ENCODE measurements around the gene GYG2. TPM values are rescaled to one million over a fixed set of nuclear protein-coding genes. Genes with fewer than 3 reads are reported as not detected.
"Not testable (repeated sequence)": the region's sequence is repeated elsewhere in the genome, so short reads cannot be mapped to it uniquely, and the experiment has no call there.

The GYG2 gene
- total RNA-seq, 1 donor from 2014 or later, result 4.5 TPM

DNA sequence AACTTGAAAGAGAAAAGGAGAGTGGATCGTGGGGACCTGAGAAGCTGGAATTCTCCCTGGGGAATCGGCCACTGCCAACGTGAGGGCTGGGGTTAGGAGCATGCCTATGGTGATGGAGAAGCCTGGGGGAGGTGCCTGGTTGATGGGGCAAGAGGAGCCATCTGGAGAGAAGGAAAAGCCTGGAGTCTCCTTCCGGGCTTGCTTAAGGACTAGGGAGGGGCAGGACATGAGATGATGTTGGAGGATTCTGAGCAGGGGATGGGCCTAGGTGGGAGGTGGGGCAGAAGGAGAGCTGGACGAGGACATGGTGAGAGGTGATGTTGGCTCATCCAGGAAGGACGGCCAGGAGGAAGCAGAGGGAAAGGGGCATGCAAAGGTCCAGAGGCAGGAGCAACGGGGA lies 35.0 kb upstream of the GYG2 start:
- H3K27ac Mint-ChIP-seq (ENCODE audit: unreplicated experiment), result no peak overlapping the region
- no peaks in the 10 kb centered on the region for H3K4me1 Mint-ChIP-seq (ENCODE audit: unreplicated experiment)
- H3K27me3 Mint-ChIP-seq (ENCODE audit: unreplicated experiment), result peaks cover 3% of the 10 kb centered on the region
- DNase-seq (ENCODE audit: low spot score), result no peak
- H3K9me3 Mint-ChIP-seq (ENCODE audit: unreplicated experiment), result no peaks in the 10 kb centered on the region
- TF ChIP-seq, protein P1, sequence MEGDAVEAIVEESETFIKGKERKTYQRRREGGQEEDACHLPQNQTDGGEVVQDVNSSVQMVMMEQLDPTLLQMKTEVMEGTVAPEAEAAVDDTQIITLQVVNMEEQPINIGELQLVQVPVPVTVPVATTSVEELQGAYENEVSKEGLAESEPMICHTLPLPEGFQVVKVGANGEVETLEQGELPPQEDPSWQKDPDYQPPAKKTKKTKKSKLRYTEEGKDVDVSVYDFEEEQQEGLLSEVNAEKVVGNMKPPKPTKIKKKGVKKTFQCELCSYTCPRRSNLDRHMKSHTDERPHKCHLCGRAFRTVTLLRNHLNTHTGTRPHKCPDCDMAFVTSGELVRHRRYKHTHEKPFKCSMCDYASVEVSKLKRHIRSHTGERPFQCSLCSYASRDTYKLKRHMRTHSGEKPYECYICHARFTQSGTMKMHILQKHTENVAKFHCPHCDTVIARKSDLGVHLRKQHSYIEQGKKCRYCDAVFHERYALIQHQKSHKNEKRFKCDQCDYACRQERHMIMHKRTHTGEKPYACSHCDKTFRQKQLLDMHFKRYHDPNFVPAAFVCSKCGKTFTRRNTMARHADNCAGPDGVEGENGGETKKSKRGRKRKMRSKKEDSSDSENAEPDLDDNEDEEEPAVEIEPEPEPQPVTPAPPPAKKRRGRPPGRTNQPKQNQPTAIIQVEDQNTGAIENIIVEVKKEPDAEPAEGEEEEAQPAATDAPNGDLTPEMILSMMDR (IDR thresholded peaks at IDR 0.05; ENCODE audit: unreplicated experiment), result no peak
- no peaks in the 10 kb centered on the region for H3K36me3 Mint-ChIP-seq (ENCODE audit: low read depth, unreplicated experiment)
- no peak overlapping the region for H3K4me3 Mint-ChIP-seq (ENCODE audit: unreplicated experiment)

DNA sequence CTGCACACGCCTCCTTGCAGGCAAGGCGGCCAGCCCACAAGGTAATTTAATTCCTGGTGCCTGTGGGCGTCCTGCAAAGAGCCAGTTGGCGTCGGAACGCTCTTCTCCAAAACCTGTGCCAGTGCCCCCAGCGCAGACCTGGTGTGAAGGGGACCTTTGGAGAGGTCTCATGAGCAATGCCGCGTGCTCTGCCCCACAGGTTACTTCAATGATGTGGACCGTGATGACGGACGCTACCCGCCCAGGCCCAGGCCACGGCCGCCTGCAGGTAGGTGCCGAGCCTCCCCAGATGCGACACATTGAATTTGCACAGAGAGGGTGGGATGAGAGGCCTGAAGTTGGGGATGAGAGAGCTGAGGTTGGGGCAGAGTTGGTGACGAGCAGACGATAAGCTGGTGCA lies 34.4 kb upstream of the GYG2 start:
- H3K4me1 Mint-ChIP-seq (ENCODE audit: unreplicated experiment), result no peaks in the 10 kb centered on the region
- no peaks in the 10 kb centered on the region for H3K36me3 Mint-ChIP-seq (ENCODE audit: low read depth, unreplicated experiment)
- H3K9me3 Mint-ChIP-seq (ENCODE audit: unreplicated experiment), result no peaks in the 10 kb centered on the region
- H3K4me3 Mint-ChIP-seq (ENCODE audit: unreplicated experiment), result no peak overlapping the region
- H3K27ac Mint-ChIP-seq (ENCODE audit: unreplicated experiment), result no peak overlapping the region
- no peak for DNase-seq (ENCODE audit: low spot score)
- H3K27me3 Mint-ChIP-seq (ENCODE audit: unreplicated experiment), result peaks cover 4% of the 10 kb centered on the region
- TF ChIP-seq, protein P1 (IDR thresholded peaks at IDR 0.05; ENCODE audit: unreplicated experiment), result no peak

DNA sequence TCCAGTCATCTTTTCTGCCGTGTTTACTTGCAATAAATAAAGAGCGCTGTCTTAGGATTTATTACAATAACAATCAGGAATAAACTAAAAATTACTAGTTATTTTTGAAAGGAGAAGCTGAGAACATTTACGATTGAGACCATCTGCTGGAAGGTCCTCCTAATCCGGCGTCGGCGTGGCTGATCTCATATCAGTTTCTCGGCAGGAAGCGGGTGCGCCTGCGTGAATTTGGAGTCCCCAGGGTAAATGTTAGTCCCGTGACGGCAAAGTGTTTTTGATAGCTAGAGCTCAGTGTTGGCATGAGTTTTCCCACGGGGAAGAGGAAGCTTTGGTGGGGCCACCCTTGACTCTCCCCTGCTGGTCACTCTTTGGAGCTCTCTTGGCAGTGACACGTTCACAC lies 31.9 kb upstream of the GYG2 start:
- H3K4me1 Mint-ChIP-seq (ENCODE audit: unreplicated experiment); H3K36me3 Mint-ChIP-seq (ENCODE audit: low read depth, unreplicated experiment); DNase-seq (ENCODE audit: low spot score); H3K27ac Mint-ChIP-seq (ENCODE audit: unreplicated experiment); H3K4me3 Mint-ChIP-seq (ENCODE audit: unreplicated experiment); H3K9me3 Mint-ChIP-seq (ENCODE audit: unreplicated experiment); H3K27me3 Mint-ChIP-seq (ENCODE audit: unreplicated experiment): not testable (repeated sequence)

DNA sequence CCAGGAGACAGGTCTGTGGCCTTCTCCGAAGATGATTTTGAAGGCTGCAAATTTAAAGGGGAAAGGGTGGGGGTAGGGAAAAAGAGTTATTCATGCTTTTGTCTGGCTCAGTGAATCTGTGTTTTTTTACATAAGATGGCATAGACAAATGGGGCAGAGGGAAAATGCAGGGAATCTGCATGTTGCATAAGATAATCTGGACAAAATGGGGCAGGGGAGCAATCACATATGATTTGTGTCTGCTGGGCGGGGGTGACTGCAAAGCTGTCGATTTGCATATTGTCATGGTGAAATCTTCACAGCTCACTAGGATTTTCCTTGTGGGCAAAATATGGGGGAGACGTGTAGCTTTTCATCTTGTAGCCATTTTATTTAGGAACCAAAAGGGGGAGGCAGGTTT lies 29.4 kb upstream of the GYG2 start:
- no peak overlapping the region for H3K4me3 Mint-ChIP-seq (ENCODE audit: unreplicated experiment)

DNA sequence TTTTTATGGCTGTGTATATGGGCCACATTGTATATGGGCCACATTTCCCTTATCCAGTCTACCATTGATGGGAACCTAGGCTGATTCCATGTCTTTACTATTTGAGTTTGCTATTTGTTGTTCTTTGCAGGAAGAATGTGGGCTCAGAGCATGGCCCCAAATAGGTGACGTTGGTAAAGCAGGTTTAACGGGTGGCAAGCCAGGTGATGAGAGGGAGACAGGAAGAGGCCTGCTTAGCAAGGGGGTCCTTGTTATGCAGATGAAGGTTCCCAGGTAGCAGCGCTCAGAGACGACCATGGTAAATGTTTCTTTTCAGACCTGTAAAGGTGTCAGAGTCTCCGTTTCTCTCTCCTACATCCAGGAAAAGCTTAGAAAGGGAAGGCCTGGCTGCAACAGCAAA lies 28.8 kb upstream of the GYG2 start:
- not testable (repeated sequence) for H3K27me3 Mint-ChIP-seq (ENCODE audit: unreplicated experiment); H3K4me3 Mint-ChIP-seq (ENCODE audit: unreplicated experiment); H3K36me3 Mint-ChIP-seq (ENCODE audit: low read depth, unreplicated experiment); H3K9me3 Mint-ChIP-seq (ENCODE audit: unreplicated experiment); DNase-seq (ENCODE audit: low spot score); H3K27ac Mint-ChIP-seq (ENCODE audit: unreplicated experiment); H3K4me1 Mint-ChIP-seq (ENCODE audit: unreplicated experiment)

More for the DNA sequence above, 29.4 kb upstream of the GYG2 start:
- Mint-ChIP-seq H3K27ac (ENCODE audit: unreplicated experiment) (no peak overlapping the region), H3K9me3 (ENCODE audit: unreplicated experiment) (no peaks in the 10 kb centered on the region), H3K4me1 (ENCODE audit: unreplicated experiment) (peaks cover 2% of the 10 kb centered on the region), H3K27me3 (ENCODE audit: unreplicated experiment) (peaks cover 4% of the 10 kb centered on the region), H3K36me3 (ENCODE audit: low read depth, unreplicated experiment) (no peaks in the 10 kb centered on the region)
- DNase-seq (ENCODE audit: low spot score), result no peak
- TF ChIP-seq, protein P1 (IDR thresholded peaks at IDR 0.05; ENCODE audit: unreplicated experiment), result no peak

DNA sequence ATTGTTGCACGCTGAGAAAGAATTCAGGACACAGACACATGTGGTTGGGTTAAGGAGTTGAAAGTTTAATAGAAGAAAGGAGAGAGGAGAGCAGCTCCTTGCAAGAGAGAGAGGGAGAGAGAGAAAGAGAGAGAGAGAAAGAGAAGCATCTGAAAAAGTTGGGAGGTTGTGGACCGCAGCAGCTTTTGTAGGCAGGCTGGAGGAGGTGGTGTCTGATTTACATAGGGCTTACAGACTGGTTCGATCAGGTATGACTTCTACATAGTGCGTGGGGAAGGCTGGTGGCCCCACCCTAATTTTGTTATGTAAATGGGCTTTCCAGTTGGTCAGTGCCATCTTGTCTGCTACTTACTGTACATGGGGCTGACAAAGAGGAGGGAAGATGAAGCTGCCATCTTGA lies 27.5 kb upstream of the GYG2 start:
- peaks cover 2% of the 10 kb centered on the region for H3K4me1 Mint-ChIP-seq (ENCODE audit: unreplicated experiment)
- no peak overlapping the region for H3K4me3 Mint-ChIP-seq (ENCODE audit: unreplicated experiment)
- DNase-seq (ENCODE audit: low spot score), result no peak
- no peak overlapping the region for H3K27ac Mint-ChIP-seq (ENCODE audit: unreplicated experiment)
- no peaks in the 10 kb centered on the region for H3K36me3 Mint-ChIP-seq (ENCODE audit: low read depth, unreplicated experiment)
- TF ChIP-seq, protein P1 (IDR thresholded peaks at IDR 0.05; ENCODE audit: unreplicated experiment), result no peak
- no peaks in the 10 kb centered on the region for H3K9me3 Mint-ChIP-seq (ENCODE audit: unreplicated experiment)
- peaks cover 4% of the 10 kb centered on the region for H3K27me3 Mint-ChIP-seq (ENCODE audit: unreplicated experiment)

DNA sequence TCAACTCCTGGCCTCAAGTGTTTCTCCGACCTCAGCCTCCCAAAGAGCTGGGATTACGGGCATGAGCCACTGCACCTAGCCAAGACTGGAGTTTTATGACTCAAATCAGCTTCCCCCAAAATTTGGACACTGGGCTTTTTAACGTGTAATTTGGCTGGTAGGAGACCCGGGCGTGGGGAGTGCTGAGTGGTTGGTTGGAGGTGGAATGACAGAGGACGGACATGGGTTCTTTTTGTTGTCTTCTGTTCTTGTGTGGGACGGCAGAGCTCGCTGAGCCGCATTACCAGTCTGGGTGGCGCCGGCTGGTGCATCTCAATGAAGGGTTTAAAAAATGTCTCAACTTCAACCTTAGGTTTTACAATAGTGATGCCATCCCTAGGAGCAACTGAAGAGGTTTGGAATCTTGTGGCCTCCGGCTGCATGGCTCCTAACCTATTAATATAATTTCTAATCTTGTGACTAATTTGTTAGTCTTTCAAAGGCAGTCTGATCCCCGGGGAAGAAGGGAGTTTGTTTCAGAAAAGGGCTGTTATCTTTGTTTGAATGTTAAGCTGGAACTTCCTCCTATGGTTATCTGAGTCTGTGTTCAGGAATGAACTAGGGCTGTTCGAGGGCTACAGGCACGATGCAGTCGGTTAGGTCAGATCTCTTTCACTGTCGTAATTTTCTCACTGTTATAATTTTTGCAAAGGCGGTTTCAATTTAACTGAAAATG lies 26.2 kb upstream of the GYG2 start:
- DNase-seq (ENCODE audit: low spot score); H3K27me3 Mint-ChIP-seq (ENCODE audit: unreplicated experiment); H3K9me3 Mint-ChIP-seq (ENCODE audit: unreplicated experiment); H3K36me3 Mint-ChIP-seq (ENCODE audit: low read depth, unreplicated experiment); H3K4me3 Mint-ChIP-seq (ENCODE audit: unreplicated experiment); H3K4me1 Mint-ChIP-seq (ENCODE audit: unreplicated experiment); H3K27ac Mint-ChIP-seq (ENCODE audit: unreplicated experiment): not testable (repeated sequence)

DNA sequence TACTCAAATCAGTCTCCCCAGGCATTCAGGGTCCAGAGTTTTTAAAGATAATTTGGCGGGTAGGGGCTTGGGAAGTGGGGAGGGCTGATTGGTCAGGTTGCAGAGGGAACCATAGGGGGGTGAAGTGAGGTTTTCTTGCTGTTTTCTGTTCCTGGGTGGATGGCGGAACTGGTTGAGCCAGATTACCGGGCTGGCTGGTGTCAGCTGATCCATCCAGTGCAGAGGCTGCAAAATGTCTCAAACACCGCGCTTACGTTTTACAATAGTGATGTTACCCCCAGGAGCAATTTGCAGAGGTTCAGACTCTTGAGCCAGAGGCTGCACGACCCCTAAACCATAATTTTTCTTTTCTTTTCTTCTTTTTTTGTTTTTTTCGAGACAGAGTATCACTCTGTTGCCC lies 25.2 kb upstream of the GYG2 start:
- H3K4me1 Mint-ChIP-seq (ENCODE audit: unreplicated experiment); H3K4me3 Mint-ChIP-seq (ENCODE audit: unreplicated experiment); H3K36me3 Mint-ChIP-seq (ENCODE audit: low read depth, unreplicated experiment); H3K27ac Mint-ChIP-seq (ENCODE audit: unreplicated experiment); H3K9me3 Mint-ChIP-seq (ENCODE audit: unreplicated experiment); DNase-seq (ENCODE audit: low spot score); H3K27me3 Mint-ChIP-seq (ENCODE audit: unreplicated experiment): not testable (repeated sequence)
